MM.1S (cell line): ENCODE measurements around the gene FOSL1.

Experiments
- DNase-seq: peaks from one replicate; pipeline ENCODE4 v3.0.0-alpha.2; 2015
- H2AFZ ChIP-seq: fragments of 300-600 bp; sonication (generic); 2 replicates; pipeline ENCODE4 v1.6.0; 2016; ENCODE audit warnings: antibody characterized with exemption, low read length
- H3F3A ChIP-seq: fragments of 300-600 bp; sonication (generic); 2 replicates; pipeline ENCODE4 v1.6.1; 2016; ENCODE audit warnings: mild to moderate bottlenecking, antibody characterized with exemption, low read length, moderate library complexity, mixed read lengths; ENCODE audit not compliant: insufficient read depth
- H3K27ac ChIP-seq: fragments of 300-600 bp; sonication (generic); 2 replicates; pipeline ENCODE4 v1.5.1; 2016; ENCODE audit warnings: mild to moderate bottlenecking, low read length
- H3K27me3 ChIP-seq: fragments of 300-600 bp; sonication (generic); replicated peaks from 2 replicates; pipeline ENCODE4 v1.6.0; 2016; ENCODE audit warnings: low read length; ENCODE audit not compliant: insufficient read depth
- H3K36me3 ChIP-seq: fragments of 300-600 bp; sonication (generic); replicated peaks from 2 replicates; pipeline ENCODE4 v1.6.1; 2016; ENCODE audit warnings: mild to moderate bottlenecking, low read length, mixed read lengths; ENCODE audit not compliant: insufficient read depth
- H3K4me1 ChIP-seq: fragments of 300-600 bp; sonication (generic); 2 replicates; pipeline ENCODE4 v1.6.1; 2016; ENCODE audit warnings: low read length, mixed read lengths
- H3K4me2 ChIP-seq: fragments of 300-600 bp; sonication (generic); 2 replicates; pipeline ENCODE4 v1.6.0; 2016; ENCODE audit warnings: low read depth, low read length
- H3K4me3 ChIP-seq: fragments of 300-600 bp; sonication (generic); 2 replicates; pipeline ENCODE4 v1.5.1; 2016; ENCODE audit warnings: low read length, mixed read lengths
- H3K79me2 ChIP-seq: fragments of 300-600 bp; sonication (generic); 2 replicates; pipeline ENCODE4 v1.6.1; 2016; ENCODE audit warnings: mixed run types, low read length, mixed read lengths
- H3K9ac ChIP-seq: fragments of 300-600 bp; sonication (generic); 2 replicates; pipeline ENCODE4 v1.6.1; 2016; ENCODE audit warnings: low read length, mixed read lengths
- H3K9me2 ChIP-seq: fragments of 300-600 bp; sonication (generic); replicated peaks from 2 replicates; pipeline ENCODE4 v1.6.1; 2016; ENCODE audit warnings: mild to moderate bottlenecking, low read length, mixed read lengths; ENCODE audit not compliant: insufficient read depth
- H3K9me3 ChIP-seq: fragments of 300-600 bp; sonication (generic); replicated peaks from 2 replicates; pipeline ENCODE4 v1.6.1; 2016; ENCODE audit warnings: mild to moderate bottlenecking, low read length, mixed read lengths; ENCODE audit not compliant: insufficient read depth
- H4K20me1 ChIP-seq: fragments of 300-600 bp; sonication (generic); 2 replicates; pipeline ENCODE4 v1.6.1; 2016; ENCODE audit warnings: mild to moderate bottlenecking, low read length, moderate library complexity, mixed read lengths; ENCODE audit not compliant: insufficient read depth
- CTCF ChIP-seq: fragments of 300-600 bp; sonication (generic); IDR thresholded peaks from 2 replicates; pipeline ENCODE4 v1.5.1; 2016; ENCODE audit warnings: antibody characterized with exemption, low read length, mixed read lengths
- EZH2 ChIP-seq: fragments of 300-600 bp; sonication (generic); optimal IDR thresholded peaks from 2 replicates; pipeline ENCODE3; 2017; ENCODE audit warnings: low read depth, mild to moderate bottlenecking, antibody characterized with exemption, low read length, mixed read lengths
- EZH2phosphoT487 ChIP-seq: fragments of 300-600 bp; sonication (generic); IDR thresholded peaks from 2 replicates; pipeline ENCODE4 v1.6.1; 2018; ENCODE audit warnings: antibody characterized with exemption, low read length

The FOSL1 gene

GRCh38 chr11:65858681-65859087 lies 41.5 kb downstream of the FOSL1 start:
- TF ChIP-seq EZH2phosphoT487, result no peak
- no peak for TF ChIP-seq CTCF
- TF ChIP-seq EZH2, result no peak
- no peaks in the 10 kb centered on the region for H3K9me2 ChIP-seq
- no peaks in the 10 kb centered on the region for H3K27me3 ChIP-seq
- DNase-seq, result no peak
- peaks cover 53% of the 10 kb centered on the region for H3F3A ChIP-seq
- peak overlapping the region; percentile 99 for H3K4me3 ChIP-seq
- no peaks in the 10 kb centered on the region for H3K9me3 ChIP-seq
- peaks cover 29% of the 10 kb centered on the region for H3K36me3 ChIP-seq
- H3K4me1 ChIP-seq, result peaks cover 16% of the 10 kb centered on the region
- peaks cover 70% of the 10 kb centered on the region for H3K79me2 ChIP-seq
- peak overlapping the region; percentile 96 for H3K4me2 ChIP-seq
- H3K9ac ChIP-seq, result peak overlapping the region; percentile 93; the same call in 1 of the 2 replicates
- peak overlapping the region; percentile 86; the same call in 1 of the 2 replicates for H3K27ac ChIP-seq
- peak overlapping the region; percentile 90 for H2AFZ ChIP-seq
- peaks cover 28% of the 10 kb centered on the region for H4K20me1 ChIP-seq

- Histone ChIP-seq H3K79me2 (peaks cover 65% of the 10 kb centered on the region), H3K4me1 (peaks cover 16% of the 10 kb centered on the region), H3K9ac (peak within 1 kb of the TSS; percentile 93), H3K9me2 (no peaks in the 10 kb centered on the region), H3F3A (peaks cover 59% of the 10 kb centered on the region), H3K4me2 (peak within 1 kb of the TSS; percentile 96), H3K9me3 (no peaks in the 10 kb centered on the region), H3K36me3 (peaks cover 29% of the 10 kb centered on the region), H4K20me1 (peaks cover 28% of the 10 kb centered on the region), H3K27ac (peak within 1 kb of the TSS; percentile 86; the same call in 1 of the 2 replicates), H3K27me3 (no peaks in the 10 kb centered on the region), H3K4me3 (peak within 1 kb of the TSS; percentile 99), H2AFZ (peak within 1 kb of the TSS; percentile 90)
- peak; percentile 97 for DNase-seq
- TF ChIP-seq EZH2phosphoT487 (no peak), CTCF (no peak), EZH2 (no peak)
Measured at GRCh38 chr11:65857853-65858680, 42.1 kb downstream of the FOSL1 start, which contains the start of gene CFL1. Gene CFL1, minus strand, starts transcription at chr11:65858180. Its CDS starts 81 bp downstream, at chr11:65858099.

GRCh38 chr11:65857500-65857852 lies 42.7 kb downstream of the FOSL1 start:
- Histone ChIP-seq H3K4me2 (peak overlapping the region; percentile 76), H3K9me2 (no peaks in the 10 kb centered on the region), H3K9ac (peak overlapping the region; percentile 87), H3K36me3 (peaks cover 28% of the 10 kb centered on the region), H3K27me3 (no peaks in the 10 kb centered on the region), H3K4me1 (peaks cover 16% of the 10 kb centered on the region), H3F3A (peaks cover 61% of the 10 kb centered on the region), H3K27ac (peak overlapping the region; percentile 80; the same call in 1 of the 2 replicates), H4K20me1 (peaks cover 28% of the 10 kb centered on the region), H3K9me3 (no peaks in the 10 kb centered on the region), H2AFZ (no peak overlapping the region), H3K79me2 (peaks cover 59% of the 10 kb centered on the region), H3K4me3 (peak overlapping the region; percentile 99)
- DNase-seq, result no peak
- no peak for TF ChIP-seq EZH2
- TF ChIP-seq CTCF, result no peak
- no peak for TF ChIP-seq EZH2phosphoT487
